ENCODE measurements around the gene CATSPERZ.
A peak's percentile ranks its signal among the peaks of the same experiment; 100 is the strongest.
"Not testable (repeated sequence)": the region's sequence is repeated elsewhere in the genome, so short reads cannot be mapped to it uniquely, and the experiment has no call there.

The CATSPERZ gene

GRCh38 chr11:64318766-64319761 is 18.9 kb downstream of the CATSPERZ start:
- no peak for DNase-seq (ENCODE audit: low read depth in 2 of 2, low spot score in 1 of 2)

- no peak for DNase-seq (ENCODE audit: low read depth in 2 of 2, low spot score in 1 of 2)
Observed at GRCh38 chr11:64320556-64320955, 20.4 kb downstream of the CATSPERZ start.

GRCh38 chr11:64321026-64321425 is 20.9 kb downstream of the CATSPERZ start:
- DNase-seq (ENCODE audit: low read depth in 2 of 2, low spot score in 1 of 2), result no peak

GRCh38 chr11:64321533-64321932 is 21.4 kb downstream of the CATSPERZ start:
- no peak for DNase-seq (ENCODE audit: low read depth in 2 of 2, low spot score in 1 of 2)

GRCh38 chr11:64322925-64323260 is 22.7 kb downstream of the CATSPERZ start:
- DNase-seq (ENCODE audit: low read depth in 2 of 2, low spot score in 1 of 2), result no peak

- DNase-seq (ENCODE audit: low read depth in 2 of 2, low spot score in 1 of 2), result no peak
Observed at GRCh38 chr11:64323373-64323772, 23.2 kb downstream of the CATSPERZ start.

GRCh38 chr11:64323984-64324383 is 23.8 kb downstream of the CATSPERZ start:
- DNase-seq (ENCODE audit: low read depth in 2 of 2, low spot score in 1 of 2), result not testable (repeated sequence)

GRCh38 chr11:64324692-64325469 is 24.7 kb downstream of the CATSPERZ start:
- no peak for DNase-seq (ENCODE audit: low read depth in 2 of 2, low spot score in 1 of 2)

GRCh38 chr11:64327375-64327774 is 27.2 kb downstream of the CATSPERZ start:
- DNase-seq (ENCODE audit: low read depth in 2 of 2, low spot score in 1 of 2), result no peak

GRCh38 chr11:64327993-64328392 is 27.8 kb downstream of the CATSPERZ start:
- DNase-seq (ENCODE audit: low read depth in 2 of 2, low spot score in 1 of 2), result no peak

- no peak for DNase-seq (ENCODE audit: low read depth in 2 of 2, low spot score in 1 of 2)
Observed at GRCh38 chr11:64330888-64331287, 30.7 kb downstream of the CATSPERZ start.

- DNase-seq (ENCODE audit: low read depth in 2 of 2, low spot score in 1 of 2), result peak in 1 of 2 donors; percentile 51
Observed at GRCh38 chr11:64331569-64332371, 31.6 kb downstream of the CATSPERZ start.

GRCh38 chr11:64333556-64333955 is 33.4 kb downstream of the CATSPERZ start:
- DNase-seq (ENCODE audit: low read depth in 2 of 2, low spot score in 1 of 2), result no peak

- no peak for DNase-seq (ENCODE audit: low read depth in 2 of 2, low spot score in 1 of 2)
Observed at GRCh38 chr11:64334764-64335735, 34.9 kb downstream of the CATSPERZ start.

GRCh38 chr11:64337538-64338249 is 37.5 kb downstream of the CATSPERZ start:
- no peak for DNase-seq (ENCODE audit: low read depth in 2 of 2, low spot score in 1 of 2)

GRCh38 chr11:64338716-64339115 is 38.6 kb downstream of the CATSPERZ start:
- DNase-seq (ENCODE audit: low read depth in 2 of 2, low spot score in 1 of 2), result no peak

GRCh38 chr11:64339286-64339685 is 39.1 kb downstream of the CATSPERZ start:
- DNase-seq (ENCODE audit: low read depth in 2 of 2, low spot score in 1 of 2), result no peak

- peak; percentile 63 to 73 for DNase-seq (ENCODE audit: low read depth in 2 of 2, low spot score in 1 of 2)
Observed at GRCh38 chr11:64339754-64340408, 39.7 kb downstream of the CATSPERZ start, which contains the start of gene CCDC88B. TSS of gene CCDC88B (plus strand) at chr11:64340204. CDS start at chr11:64340267, 63 bp downstream.

Measured in stimulated activated CD8-positive, alpha-beta memory T cell treated with anti-CD3 and anti-CD28 coated beads, Interleukin-4, amount 100 ng/mL, for 1 hour (primary cell).